GM23338 (cell line): ENCODE results near the gene ATP2A3. TPM values are rescaled to one million over a fixed set of nuclear protein-coding genes. Genes with fewer than 3 reads are reported as not detected.

Experiments
- ATAC-seq: fragments of 200-7000 bp; cut with Tn5 transposase; 3 replicates; pipeline ENCODE4 v1.9.1; 2020
- DNase-seq: peaks from one replicate; pipeline ENCODE4 v3.0.0-alpha.2; 2015; ENCODE audit warnings: low spot score
- H2AFZ ChIP-seq: fragments of 200-600 bp; sonication (generic); 2 replicates; pipeline ENCODE4 v1.8.0; 2016; ENCODE audit warnings: antibody characterized with exemption, mild to moderate bottlenecking, moderate library complexity
- H3F3A ChIP-seq: fragments of 200-600 bp; sonication (generic); replicated peaks from 2 replicates; pipeline ENCODE4 v1.8.0; 2017; ENCODE audit warnings: antibody characterized with exemption, mixed run types, low read depth
- H3K27ac ChIP-seq: fragments of 200-600 bp; sonication (generic); 2 replicates; pipeline ENCODE4 v1.6.1; 2016; ENCODE audit warnings: low read depth
- H3K27me3 ChIP-seq: fragments of 200-600 bp; sonication (generic); 2 replicates; pipeline ENCODE4 v1.8.0; 2016; ENCODE audit warnings: mild to moderate bottlenecking, mixed run types, moderate library complexity; ENCODE audit not compliant: insufficient read depth
- H3K36me3 ChIP-seq: fragments of 200-600 bp; sonication (generic); 2 replicates; pipeline ENCODE4 v1.8.0; 2016; ENCODE audit warnings: mild to moderate bottlenecking; ENCODE audit not compliant: insufficient read depth
- H3K4me1 ChIP-seq: fragments of 200-600 bp; sonication (generic); 2 replicates; pipeline ENCODE4 v1.8.0; 2016; ENCODE audit warnings: mild to moderate bottlenecking, moderate library complexity; ENCODE audit not compliant: insufficient read depth
- H3K4me2 ChIP-seq: fragments of 200-600 bp; sonication (generic); 2 replicates; pipeline ENCODE4 v1.7.1; 2017; ENCODE audit warnings: mixed run types
- H3K4me3 ChIP-seq: fragments of 200-600 bp; sonication (generic); 2 replicates; pipeline ENCODE4 v1.6.1; 2016; ENCODE audit warnings: mixed run types
- H3K79me2 ChIP-seq: fragments of 200-600 bp; sonication (generic); replicated peaks from 2 replicates; pipeline ENCODE4 v1.8.0; 2017; ENCODE audit warnings: mild to moderate bottlenecking; ENCODE audit not compliant: insufficient read depth
- H3K9me2 ChIP-seq: fragments of 200-600 bp; sonication (generic); 2 replicates; pipeline ENCODE4 v1.8.0; 2017; ENCODE audit not compliant: insufficient read depth
- H4K20me1 ChIP-seq: fragments of 200-600 bp; sonication (generic); replicated peaks from 2 replicates; pipeline ENCODE4 v1.8.0; 2017; ENCODE audit warnings: mild to moderate bottlenecking; ENCODE audit not compliant: insufficient read depth
- H3K27ac Mint-ChIP-seq: 2 replicates; pipeline ENCODE4 v1.8.0; 2020; ENCODE audit warnings: inconsistent platforms, mild to moderate bottlenecking, moderate library complexity, mixed read lengths
- H3K27me3 Mint-ChIP-seq: 3 replicates; pipeline ENCODE4 v1.8.0; 2022; ENCODE audit warnings: low read depth, mild to moderate bottlenecking, moderate library complexity, mixed read lengths, inconsistent platforms; ENCODE audit not compliant: insufficient read depth, poor library complexity
- H3K36me3 Mint-ChIP-seq: 3 replicates; pipeline ENCODE4 v1.8.0; 2021; ENCODE audit warnings: low read depth, mild to moderate bottlenecking, inconsistent platforms, moderate library complexity, mixed read lengths
- H3K4me1 Mint-ChIP-seq: 3 replicates; pipeline ENCODE4 v1.8.0; 2020; ENCODE audit warnings: mild to moderate bottlenecking, inconsistent platforms, mixed read lengths
- H3K4me3 Mint-ChIP-seq: 3 replicates; pipeline ENCODE4 v1.8.0; 2021; ENCODE audit warnings: moderate library complexity, mild to moderate bottlenecking, inconsistent platforms, mixed read lengths
- H3K9me3 Mint-ChIP-seq: 3 replicates; pipeline ENCODE4 v1.8.0; 2020; ENCODE audit warnings: moderate library complexity, mild to moderate bottlenecking, inconsistent platforms, mixed read lengths
- CREB1 ChIP-seq: fragments of 250-450 bp; sonication (Bioruptor Pico); IDR thresholded peaks from 2 replicates; pipeline ENCODE4 v1.5.0; 2020; ENCODE audit warnings: low read depth, mild to moderate bottlenecking, moderate library complexity
- CTCF ChIP-seq, 2 experiments: fragments of 200-600 bp in 1 of 2; sonication (generic) in 1 of 2; conservative IDR thresholded peaks; 2 replicates each; pipeline versions ENCODE4 v1.5.1 to v1.6.1; 2016 to 2017; ENCODE audit warnings: antibody characterized with exemption in 2 of 2, low read depth in 2 of 2, mild to moderate bottlenecking in 2 of 2, moderate library complexity in 1 of 2
- EZH2 ChIP-seq: fragments of 200-600 bp; sonication (generic); IDR thresholded peaks from one replicate; pipeline ENCODE4 v1.8.0; 2017; ENCODE audit warnings: antibody characterized with exemption, mild to moderate bottlenecking, low read depth; ENCODE audit not compliant: unreplicated experiment
- EZH2phosphoT487 ChIP-seq: fragments of 200-600 bp; sonication (generic); IDR thresholded peaks from one replicate; pipeline ENCODE4 v1.8.1; 2018; ENCODE audit warnings: antibody characterized with exemption; ENCODE audit not compliant: unreplicated experiment
- JUNB ChIP-seq: IDR thresholded peaks from one replicate; pipeline ENCODE4 v1.6.1; 2016; ENCODE audit warnings: antibody characterized with exemption; ENCODE audit not compliant: unreplicated experiment
- NANOG ChIP-seq: IDR thresholded peaks from 2 replicates; pipeline ENCODE4 v1.6.1; 2016; ENCODE audit warnings: antibody characterized with exemption, borderline replicate concordance
- POLR2AphosphoS5 ChIP-seq: IDR thresholded peaks from 2 replicates; pipeline ENCODE4 v1.6.1; 2016; ENCODE audit warnings: antibody characterized with exemption, low read depth
- REST ChIP-seq: IDR thresholded peaks from one replicate; pipeline ENCODE4 v1.6.1; 2018; ENCODE audit warnings: antibody characterized with exemption; ENCODE audit not compliant: unreplicated experiment
- STAT1 ChIP-seq: IDR thresholded peaks from one replicate; pipeline ENCODE4 v1.6.1; 2016; ENCODE audit warnings: antibody characterized with exemption; ENCODE audit not compliant: unreplicated experiment
- ZNF114 ChIP-seq: fragments of 250-450 bp; sonication (Bioruptor Pico); IDR thresholded peaks from 2 replicates; pipeline ENCODE4 v1.5.0; 2020; ENCODE audit warnings: mild to moderate bottlenecking, moderate library complexity
- ZNF331 ChIP-seq: fragments of 250-450 bp; sonication (Bioruptor Pico); IDR thresholded peaks from 2 replicates; pipeline ENCODE4 v1.5.0; 2020; ENCODE audit warnings: low read depth, mild to moderate bottlenecking, moderate library complexity
- polyA plus RNA-seq: library from polyadenylated mRNA; unstranded; fragments of >200 nt; fragmentation: Nextera tagmentation; extraction: Ambion mirVana; gene quantifications from 2 replicates; pipeline ENCODE4 v1.2.1, GENCODE V29; 2016
- total RNA-seq: library from RNA; depleted of rRNA; stranded (reverse); fragments of >200 nt; shearing (Covaris generic); gene quantifications from 2 replicates; pipeline ENCODE4 v1.2.3, GENCODE V29; 2014
- TF ChIP-seq, protein P1 (sequence below): IDR thresholded peaks from 2 replicates; pipeline ENCODE4 v1.6.1; 2016; ENCODE audit warnings: antibody characterized with exemption
- TF ChIP-seq, protein P2 (sequence below): fragments of 250-450 bp; sonication (Bioruptor Pico); IDR thresholded peaks from 2 replicates; pipeline ENCODE4 v1.5.0; 2020; ENCODE audit warnings: mild to moderate bottlenecking, moderate library complexity

Gene ATP2A3
- total and polyA plus RNA-seq, 2 experiments from 2014 or later: 9.6 to 35.2 TPM

- peaks cover 19% of the 10 kb centered on the region for H3K27me3 Mint-ChIP-seq
- TF ChIP-seq, protein P1, sequence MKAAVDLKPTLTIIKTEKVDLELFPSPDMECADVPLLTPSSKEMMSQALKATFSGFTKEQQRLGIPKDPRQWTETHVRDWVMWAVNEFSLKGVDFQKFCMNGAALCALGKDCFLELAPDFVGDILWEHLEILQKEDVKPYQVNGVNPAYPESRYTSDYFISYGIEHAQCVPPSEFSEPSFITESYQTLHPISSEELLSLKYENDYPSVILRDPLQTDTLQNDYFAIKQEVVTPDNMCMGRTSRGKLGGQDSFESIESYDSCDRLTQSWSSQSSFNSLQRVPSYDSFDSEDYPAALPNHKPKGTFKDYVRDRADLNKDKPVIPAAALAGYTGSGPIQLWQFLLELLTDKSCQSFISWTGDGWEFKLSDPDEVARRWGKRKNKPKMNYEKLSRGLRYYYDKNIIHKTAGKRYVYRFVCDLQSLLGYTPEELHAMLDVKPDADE: no peak
- no peak for TF ChIP-seq CREB1
- TF ChIP-seq STAT1: no peak
- no peak for TF ChIP-seq EZH2phosphoT487
- no peak for TF ChIP-seq REST
- TF ChIP-seq CTCF (conservative IDR thresholded peaks at IDR 0.05; ENCODE audit: low read depth in 2 of 2): no peak
- no peak for TF ChIP-seq JUNB
- no peak for TF ChIP-seq ZNF114 (CRISPR knock-in tag)
- TF ChIP-seq NANOG: no peak
- no peak for TF ChIP-seq EZH2
- no peak for TF ChIP-seq POLR2AphosphoS5
- TF ChIP-seq, protein P2, sequence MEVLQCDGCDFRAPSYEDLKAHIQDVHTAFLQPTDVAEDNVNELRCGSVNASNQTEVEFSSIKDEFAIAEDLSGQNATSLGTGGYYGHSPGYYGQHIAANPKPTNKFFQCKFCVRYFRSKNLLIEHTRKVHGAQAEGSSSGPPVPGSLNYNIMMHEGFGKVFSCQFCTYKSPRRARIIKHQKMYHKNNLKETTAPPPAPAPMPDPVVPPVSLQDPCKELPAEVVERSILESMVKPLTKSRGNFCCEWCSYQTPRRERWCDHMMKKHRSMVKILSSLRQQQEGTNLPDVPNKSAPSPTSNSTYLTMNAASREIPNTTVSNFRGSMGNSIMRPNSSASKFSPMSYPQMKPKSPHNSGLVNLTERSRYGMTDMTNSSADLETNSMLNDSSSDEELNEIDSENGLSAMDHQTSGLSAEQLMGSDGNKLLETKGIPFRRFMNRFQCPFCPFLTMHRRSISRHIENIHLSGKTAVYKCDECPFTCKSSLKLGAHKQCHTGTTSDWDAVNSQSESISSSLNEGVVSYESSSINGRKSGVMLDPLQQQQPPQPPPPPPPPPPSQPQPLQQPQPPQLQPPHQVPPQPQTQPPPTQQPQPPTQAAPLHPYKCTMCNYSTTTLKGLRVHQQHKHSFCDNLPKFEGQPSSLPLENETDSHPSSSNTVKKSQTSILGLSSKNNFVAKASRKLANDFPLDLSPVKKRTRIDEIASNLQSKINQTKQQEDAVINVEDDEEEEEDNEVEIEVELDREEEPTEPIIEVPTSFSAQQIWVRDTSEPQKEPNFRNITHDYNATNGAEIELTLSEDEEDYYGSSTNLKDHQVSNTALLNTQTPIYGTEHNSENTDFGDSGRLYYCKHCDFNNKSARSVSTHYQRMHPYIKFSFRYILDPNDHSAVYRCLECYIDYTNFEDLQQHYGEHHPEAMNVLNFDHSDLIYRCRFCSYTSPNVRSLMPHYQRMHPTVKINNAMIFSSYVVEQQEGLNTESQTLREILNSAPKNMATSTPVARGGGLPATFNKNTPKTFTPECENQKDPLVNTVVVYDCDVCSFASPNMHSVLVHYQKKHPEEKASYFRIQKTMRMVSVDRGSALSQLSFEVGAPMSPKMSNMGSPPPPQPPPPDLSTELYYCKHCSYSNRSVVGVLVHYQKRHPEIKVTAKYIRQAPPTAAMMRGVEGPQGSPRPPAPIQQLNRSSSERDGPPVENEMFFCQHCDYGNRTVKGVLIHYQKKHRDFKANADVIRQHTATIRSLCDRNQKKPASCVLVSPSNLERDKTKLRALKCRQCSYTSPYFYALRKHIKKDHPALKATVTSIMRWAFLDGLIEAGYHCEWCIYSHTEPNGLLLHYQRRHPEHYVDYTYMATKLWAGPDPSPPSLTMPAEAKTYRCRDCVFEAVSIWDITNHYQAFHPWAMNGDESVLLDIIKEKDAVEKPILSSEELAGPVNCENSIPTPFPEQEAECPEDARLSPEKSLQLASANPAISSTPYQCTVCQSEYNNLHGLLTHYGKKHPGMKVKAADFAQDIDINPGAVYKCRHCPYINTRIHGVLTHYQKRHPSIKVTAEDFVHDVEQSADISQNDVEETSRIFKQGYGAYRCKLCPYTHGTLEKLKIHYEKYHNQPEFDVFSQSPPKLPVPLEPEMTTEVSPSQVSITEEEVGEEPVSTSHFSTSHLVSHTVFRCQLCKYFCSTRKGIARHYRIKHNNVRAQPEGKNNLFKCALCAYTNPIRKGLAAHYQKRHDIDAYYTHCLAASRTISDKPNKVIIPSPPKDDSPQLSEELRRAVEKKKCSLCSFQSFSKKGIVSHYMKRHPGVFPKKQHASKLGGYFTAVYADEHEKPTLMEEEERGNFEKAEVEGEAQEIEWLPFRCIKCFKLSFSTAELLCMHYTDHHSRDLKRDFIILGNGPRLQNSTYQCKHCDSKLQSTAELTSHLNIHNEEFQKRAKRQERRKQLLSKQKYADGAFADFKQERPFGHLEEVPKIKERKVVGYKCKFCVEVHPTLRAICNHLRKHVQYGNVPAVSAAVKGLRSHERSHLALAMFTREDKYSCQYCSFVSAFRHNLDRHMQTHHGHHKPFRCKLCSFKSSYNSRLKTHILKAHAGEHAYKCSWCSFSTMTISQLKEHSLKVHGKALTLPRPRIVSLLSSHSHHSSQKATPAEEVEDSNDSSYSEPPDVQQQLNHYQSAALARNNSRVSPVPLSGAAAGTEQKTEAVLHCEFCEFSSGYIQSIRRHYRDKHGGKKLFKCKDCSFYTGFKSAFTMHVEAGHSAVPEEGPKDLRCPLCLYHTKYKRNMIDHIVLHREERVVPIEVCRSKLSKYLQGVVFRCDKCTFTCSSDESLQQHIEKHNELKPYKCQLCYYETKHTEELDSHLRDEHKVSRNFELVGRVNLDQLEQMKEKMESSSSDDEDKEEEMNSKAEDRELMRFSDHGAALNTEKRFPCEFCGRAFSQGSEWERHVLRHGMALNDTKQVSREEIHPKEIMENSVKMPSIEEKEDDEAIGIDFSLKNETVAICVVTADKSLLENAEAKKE: no peak
- no peak for TF ChIP-seq ZNF331
- H3K36me3 ChIP-seq: no peaks in the 10 kb centered on the region
- H3K4me3 ChIP-seq: no peak overlapping the region
- H3K27me3 ChIP-seq: no peaks in the 10 kb centered on the region
- no peak overlapping the region for H3K4me3 Mint-ChIP-seq
- peaks cover 14% of the 10 kb centered on the region; the same call in 1 of the 2 replicates for H3F3A ChIP-seq
- H2AFZ ChIP-seq: no peak overlapping the region
- H4K20me1 ChIP-seq: peaks cover 4% of the 10 kb centered on the region; the same call in 1 of the 2 replicates
- no peak overlapping the region for H3K27ac ChIP-seq
- no peak overlapping the region for H3K27ac Mint-ChIP-seq
- H3K9me2 ChIP-seq: no peaks in the 10 kb centered on the region
- H3K79me2 ChIP-seq: peaks cover 2% of the 10 kb centered on the region; the same call in 1 of the 2 replicates
- H3K4me1 ChIP-seq: peaks cover 26% of the 10 kb centered on the region
- H3K9me3 Mint-ChIP-seq: no peaks in the 10 kb centered on the region
- peaks cover 35% of the 10 kb centered on the region for H3K4me1 Mint-ChIP-seq
- DNase-seq (no peak), ATAC-seq (no peak)
- no peaks in the 10 kb centered on the region for H3K36me3 Mint-ChIP-seq
- no peak overlapping the region for H3K4me2 ChIP-seq
Measured at GRCh38 chr17:3954086-3954485, 10.2 kb downstream of the ATP2A3 start.
